SH-SY5Y (cell line): ENCODE data around the gene CYP27A1.

Experiments used
- GATA2 ChIP-seq: IDR thresholded peaks from 2 replicates; pipeline ENCODE4 v1.6.1; 2011; ENCODE audit warnings: mild to moderate bottlenecking, low read depth, low read length
- GATA3 ChIP-seq: IDR thresholded peaks from 2 replicates; pipeline ENCODE4 v1.6.1; 2011; ENCODE audit warnings: low read depth, mild to moderate bottlenecking, low read length, moderate library complexity

The CYP27A1 gene

GRCh38 chr2:218853766-218854165 lies 71.8 kb downstream of the CYP27A1 start:
- TF ChIP-seq GATA2 (no peak), GATA3 (no peak)

- TF ChIP-seq GATA2 = no peak
- TF ChIP-seq GATA3 = no peak
These were observed 72.9 kb downstream of the CYP27A1 start for GRCh38 chr2:218854860-218855259.

DNA sequence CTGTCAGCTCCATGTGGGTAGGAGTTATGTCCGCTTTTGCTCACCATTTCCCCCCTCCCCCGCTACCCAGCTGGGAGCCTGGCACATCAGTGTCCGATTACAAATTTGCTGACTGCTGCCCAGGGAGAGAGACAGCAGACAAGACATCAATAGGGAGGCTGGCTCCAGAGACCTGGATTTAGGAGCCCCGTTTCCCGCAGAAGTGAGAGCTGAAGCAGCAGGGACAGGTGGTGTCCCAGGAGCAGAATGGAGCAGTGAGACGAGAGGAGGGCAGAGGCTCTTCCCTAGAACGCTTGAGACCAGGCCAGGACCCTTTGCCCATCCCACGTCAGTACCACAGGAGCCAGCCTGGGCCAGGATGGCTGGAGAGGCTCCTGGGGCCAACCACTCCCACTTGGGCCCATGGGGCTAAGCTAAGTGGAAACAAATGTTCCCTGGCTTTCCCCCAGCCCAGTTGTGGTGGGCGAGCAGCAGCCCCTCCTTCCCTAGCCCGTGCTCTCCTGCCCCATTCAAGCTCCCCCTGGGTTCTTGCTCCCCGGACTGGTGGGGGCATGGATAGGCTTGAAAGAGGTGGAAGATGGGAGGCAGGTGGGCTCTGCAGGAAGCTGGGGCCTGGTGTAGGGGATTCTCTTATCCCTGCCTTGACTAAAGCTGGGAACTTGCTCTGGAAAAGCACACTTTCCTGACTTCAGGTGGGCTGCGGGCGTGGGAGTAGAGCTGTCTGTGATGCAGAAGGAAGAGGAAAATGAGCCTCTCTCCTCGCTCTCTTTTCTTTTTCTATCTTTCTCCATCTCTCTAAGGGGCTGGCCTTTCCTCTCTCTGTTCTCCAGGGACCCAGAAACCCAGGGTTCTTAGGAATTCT lies 73.6 kb downstream of the CYP27A1 start:
- no peak for TF ChIP-seq GATA2
- TF ChIP-seq GATA3 = no peak

GRCh38 chr2:218856167-218856895 lies 74.4 kb downstream of the CYP27A1 start:
- TF ChIP-seq GATA2 = peak; percentile 97
- no peak; the same call in 1 of the 2 replicates for TF ChIP-seq GATA3

GRCh38 chr2:218856896-218857243 lies 74.9 kb downstream of the CYP27A1 start:
- TF ChIP-seq GATA3 = no peak
- no peak for TF ChIP-seq GATA2

DNA sequence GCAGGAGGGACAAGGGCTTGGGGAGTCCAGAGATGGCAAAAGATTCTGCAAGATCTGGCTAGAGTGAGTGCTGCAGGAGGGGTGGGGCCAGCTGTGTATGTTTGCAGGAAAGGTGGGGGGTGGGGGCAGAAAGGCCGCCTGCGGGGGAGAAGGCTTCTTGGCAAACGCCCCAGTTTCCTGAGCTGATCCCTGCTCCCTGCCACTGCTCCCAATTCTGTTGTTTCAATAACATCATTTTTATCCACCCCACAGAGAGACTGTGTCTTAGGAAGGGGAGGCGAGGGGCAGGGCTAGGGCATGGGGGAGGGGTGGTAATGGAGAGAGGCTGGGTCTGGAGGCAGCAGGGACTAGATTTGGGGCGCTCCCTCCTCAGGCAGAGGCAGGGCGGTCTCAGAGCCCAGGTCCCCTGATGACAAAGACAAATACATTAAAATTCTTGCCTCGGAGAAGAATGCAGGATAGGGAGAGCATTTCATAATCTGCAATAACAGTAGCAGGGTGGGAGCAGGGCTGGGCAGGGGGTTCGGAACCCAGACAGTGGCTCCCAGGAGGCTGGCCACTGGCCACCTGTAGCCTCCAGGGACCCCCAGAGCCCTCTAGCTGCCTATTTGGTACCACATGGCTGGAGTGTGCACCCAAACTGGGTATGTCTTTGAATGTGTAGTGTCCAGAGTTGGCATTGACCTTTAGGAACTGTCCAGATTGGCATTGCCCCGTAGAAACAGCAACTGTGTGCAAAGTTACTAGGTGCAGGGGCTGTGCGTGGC lies 75.6 kb downstream of the CYP27A1 start:
- TF ChIP-seq GATA2 (no peak), GATA3 (no peak)

DNA sequence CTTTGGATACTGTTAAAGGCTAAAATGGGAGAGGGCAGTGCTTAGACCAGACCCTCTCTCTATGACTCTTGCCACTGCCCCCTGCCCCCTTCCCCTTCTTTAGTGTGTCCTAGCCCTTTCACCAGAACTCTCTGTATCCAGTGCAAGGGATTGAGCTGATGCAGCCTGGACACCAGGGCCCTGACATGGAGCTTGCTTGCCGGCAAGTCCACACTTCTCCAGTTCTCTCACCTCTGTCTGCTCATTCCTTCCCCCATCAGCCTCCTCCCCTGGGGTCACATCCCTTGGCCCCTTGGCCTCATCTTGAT lies 76.1 kb downstream of the CYP27A1 start:
- no peak for TF ChIP-seq GATA3
- no peak for TF ChIP-seq GATA2

DNA sequence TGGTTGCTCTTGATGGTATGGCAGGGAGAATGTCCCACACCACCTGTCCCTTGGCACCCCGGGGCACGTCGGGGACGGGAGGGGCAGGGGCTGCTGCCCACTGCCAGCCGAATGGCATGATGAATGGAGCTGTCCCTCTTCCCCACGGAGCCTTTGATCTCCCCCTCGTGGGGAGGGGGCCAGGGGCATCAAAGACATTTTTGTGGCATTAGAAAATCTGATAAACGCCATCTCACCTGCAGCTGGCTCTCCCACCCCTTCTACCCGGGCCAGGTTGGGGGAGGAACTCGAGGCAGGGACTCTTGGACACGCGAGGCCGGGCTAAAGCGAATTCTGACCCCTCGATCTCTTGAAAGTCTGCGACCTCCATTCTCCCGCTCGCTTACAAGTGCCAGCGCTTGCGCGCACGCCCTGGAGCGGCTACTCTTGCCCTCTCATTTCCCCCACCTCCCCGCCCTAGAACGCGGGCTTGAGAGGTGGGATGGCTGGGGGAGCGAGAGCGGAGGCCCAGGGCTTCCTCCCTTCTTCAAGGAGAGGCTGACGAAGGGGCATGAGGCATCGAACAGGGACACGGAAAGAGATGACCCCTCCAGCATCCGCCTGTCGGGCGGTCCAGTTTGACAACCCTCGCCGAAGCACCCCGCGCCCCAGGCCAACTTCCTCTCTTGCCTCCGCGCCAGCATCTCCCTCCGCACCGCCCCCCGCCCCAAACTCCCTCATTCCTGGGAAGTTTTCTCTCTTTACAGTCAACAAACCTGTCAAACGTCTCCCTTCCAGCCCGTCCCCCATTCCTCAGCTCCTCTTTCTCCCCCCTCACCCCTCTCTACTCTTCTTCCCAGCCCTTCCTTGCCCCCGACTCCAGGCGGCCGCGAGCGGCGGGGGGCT lies 77.0 kb downstream of the CYP27A1 start:
- no peak for TF ChIP-seq GATA2
- no peak for TF ChIP-seq GATA3

DNA sequence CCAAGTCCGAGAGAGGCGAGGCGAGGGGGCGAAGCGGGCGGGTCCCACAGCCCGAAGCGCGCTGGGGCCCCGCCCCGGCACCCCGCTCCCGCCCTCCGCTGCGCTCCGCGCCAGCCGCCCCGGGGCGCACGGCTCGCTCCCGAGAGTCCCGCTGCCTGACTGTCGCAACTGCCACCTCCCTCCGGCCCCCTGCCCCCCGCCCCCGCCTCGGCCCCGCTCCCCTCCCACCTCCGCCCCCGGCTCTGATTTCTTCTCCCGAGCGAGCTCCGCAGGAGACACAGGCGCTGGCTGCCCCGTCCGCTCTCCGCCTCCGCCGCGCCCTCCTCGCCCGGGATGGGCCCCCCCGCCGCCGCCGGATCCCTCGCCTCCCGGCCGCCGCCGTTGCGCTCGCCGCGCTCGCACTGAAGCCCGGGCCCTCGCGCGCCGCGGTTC lies 77.6 kb downstream of the CYP27A1 start, which contains the start of gene WNT6:
Gene WNT6, plus strand, starts transcription at position 250 of the 432 bp plus-strand sequence. CDS start 233 bp downstream, outside the sequence.
- no peak for TF ChIP-seq GATA3

DNA sequence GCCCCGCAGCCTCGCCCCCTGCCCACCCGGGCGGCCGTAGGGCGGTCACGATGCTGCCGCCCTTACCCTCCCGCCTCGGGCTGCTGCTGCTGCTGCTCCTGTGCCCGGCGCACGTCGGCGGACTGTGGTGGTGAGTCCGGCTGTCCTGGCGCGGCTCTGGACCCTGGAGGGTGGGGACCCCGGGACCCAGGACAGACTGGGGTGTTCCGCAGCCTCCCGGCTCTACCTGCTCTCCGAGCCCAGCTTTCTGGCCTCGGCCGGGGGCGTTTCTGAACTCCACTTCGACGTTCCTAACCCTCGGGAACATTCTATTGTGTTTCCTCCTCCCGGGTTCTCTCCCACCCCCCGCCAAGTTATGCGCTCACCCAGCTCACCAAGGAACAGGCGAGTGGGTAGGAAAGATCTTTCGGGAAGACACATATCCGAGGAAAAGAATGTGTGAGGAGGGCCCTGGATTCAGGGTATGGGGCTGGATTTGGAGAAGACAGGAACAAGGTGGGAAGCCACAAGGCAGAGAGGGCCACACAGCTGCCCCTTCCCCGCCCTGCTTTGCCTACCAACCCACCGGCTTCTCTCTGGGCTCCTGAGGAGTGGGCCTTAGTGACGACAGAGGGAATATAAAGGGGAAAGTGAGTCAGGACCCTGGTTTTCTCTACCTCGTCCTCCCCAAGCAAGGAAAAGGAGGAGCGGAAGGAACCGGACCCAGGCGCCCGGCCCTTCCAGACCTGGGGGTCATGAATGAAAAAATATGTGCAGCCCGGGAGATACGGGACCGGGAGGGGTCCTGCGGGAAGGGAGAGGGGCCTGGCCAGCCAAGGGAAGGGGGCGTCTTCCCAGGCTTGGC lies 78.3 kb downstream of the CYP27A1 start:
- TF ChIP-seq GATA3 = no peak
- no peak for TF ChIP-seq GATA2

DNA sequence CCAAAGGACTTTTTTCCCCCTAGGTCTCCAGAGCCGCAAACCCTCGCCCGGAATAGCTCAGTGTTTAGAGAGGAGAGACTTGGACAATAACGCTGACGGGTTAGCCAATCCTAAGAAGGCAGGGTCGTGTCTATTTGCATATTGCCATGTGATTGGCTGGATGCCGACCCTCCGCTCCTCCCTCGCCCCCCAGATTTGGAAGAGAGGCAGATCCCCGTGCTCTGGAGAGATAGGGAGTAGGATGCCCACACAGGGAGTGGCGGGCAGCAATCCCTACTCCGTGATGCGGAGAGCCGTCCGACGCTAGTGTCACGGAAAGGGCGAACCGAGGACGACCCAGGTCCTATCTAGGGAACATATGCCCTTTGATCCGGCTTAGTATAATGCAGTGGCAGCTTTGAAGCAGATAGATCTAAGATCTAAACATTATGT lies 79.0 kb downstream of the CYP27A1 start:
- TF ChIP-seq GATA3 (no peak), GATA2 (peak; percentile 36; the same call in 1 of the 2 replicates)

DNA sequence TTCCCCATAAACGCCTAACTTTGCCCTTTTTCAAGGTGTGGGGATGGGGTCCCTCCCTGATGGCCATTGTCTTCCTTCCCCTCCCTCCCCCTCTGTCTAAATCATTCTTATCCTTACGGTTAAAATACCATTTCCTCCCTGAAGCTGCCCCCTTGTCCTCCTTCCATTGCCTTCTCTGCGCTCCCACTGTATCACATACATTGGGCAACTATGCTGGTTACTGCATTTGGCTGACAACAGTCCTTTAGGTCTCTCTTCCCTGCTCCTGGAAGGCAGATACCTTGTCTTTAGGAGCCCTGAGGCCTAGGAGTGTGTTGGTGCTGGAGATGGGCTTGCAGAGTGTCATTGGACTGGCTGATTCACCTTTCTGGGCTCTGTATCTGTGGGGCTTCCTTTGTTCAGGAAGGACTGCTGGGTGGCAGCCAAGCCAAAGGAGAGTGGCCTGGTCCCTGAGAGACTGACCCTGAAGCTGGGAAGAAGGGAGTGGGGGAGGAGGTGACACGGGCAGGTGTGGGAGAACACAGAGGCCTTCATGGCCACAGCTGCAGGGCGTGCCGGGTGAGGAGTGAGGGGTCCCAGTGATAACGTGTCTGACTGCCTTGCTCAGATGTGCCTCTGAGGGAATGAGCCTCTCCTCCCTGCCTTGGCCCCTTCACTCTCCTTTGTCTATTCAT lies 79.8 kb downstream of the CYP27A1 start:
- TF ChIP-seq GATA3 (no peak), GATA2 (no peak)
